Gastrocnemius medialis (tissue), 4 donors: Measurements from ENCODE around the gene GDF11.

Experiments used
- CTCF ChIP-seq, 5 experiments: fragments of 450-650 bp in 3 of 5; fragments of 200-600 bp in 2 of 5; sonication (generic) in 2 of 5; IDR thresholded peaks in 4 of 5; conservative IDR thresholded peaks in 1 of 5; 1 replicate in 4 of 5; 2 replicates in 1 of 5; pipeline ENCODE4 v1.5.1; 2016 to 2019; ENCODE audit warnings: antibody characterized with exemption in 5 of 5, mild to moderate bottlenecking in 3 of 5, moderate library complexity in 3 of 5
- POLR2A ChIP-seq, 2 donors: fragments of 450-650 bp; IDR thresholded peaks; one replicate each; pipeline ENCODE4 v1.6.1; 2017; ENCODE audit warnings: antibody characterized with exemption in 2 of 2, mild to moderate bottlenecking in 2 of 2, moderate library complexity in 2 of 2

- TF ChIP-seq CTCF (IDR thresholded peaks at IDR 0.05 in 4 of 5, conservative IDR thresholded peaks at IDR 0.05 in 1 of 5) (no peak), POLR2A (IDR thresholded peaks at IDR 0.05) (no peak)
Observed at GRCh38 chr12:55780685-55781084, 37.8 kb downstream of the GDF11 start.
